GM19023 (cell line): Measurements from ENCODE around the gene METTL1.
"Not testable (repeated sequence)": the region's sequence is repeated elsewhere in the genome, so short reads cannot be mapped to it uniquely, and the experiment has no call there.

Experiments used
- ATAC-seq: cut with Tn5 transposase; IDR thresholded peaks from one replicate; pipeline ENCODE4 v1.9.1; 2021; ENCODE audit warnings: mild to moderate bottlenecking, moderate library complexity; ENCODE audit not compliant: unreplicated experiment

METTL1 gene

GRCh38 chr12:57797933-57798332, 26.0 kb upstream of the METTL1 start:
- no peak for ATAC-seq

GRCh38 chr12:57796996-57797395, 25.1 kb upstream of the METTL1 start:
- ATAC-seq = no peak

GRCh38 chr12:57795354-57795753, 23.4 kb upstream of the METTL1 start:
- ATAC-seq = no peak

GRCh38 chr12:57793920-57794319, 22.0 kb upstream of the METTL1 start:
- no peak for ATAC-seq

GRCh38 chr12:57783861-57784260, 12.0 kb upstream of the METTL1 start:
- ATAC-seq = no peak

- no peak for ATAC-seq
These were observed 11.5 kb upstream of the METTL1 start for GRCh38 chr12:57783466-57783801.

- ATAC-seq = peak; percentile 90
These were observed 10.9 kb upstream of the METTL1 start, which contains the start of gene TSFM for GRCh38 chr12:57782608-57783465. TSFM (plus strand) TSS chr12:57782787; CDS start chr12:57782802, 15 bp downstream.

- no peak for ATAC-seq
These were observed 10.3 kb upstream of the METTL1 start for GRCh38 chr12:57782243-57782607.

GRCh38 chr12:57781801-57782200, 9.9 kb upstream of the METTL1 start:
- no peak for ATAC-seq

GRCh38 chr12:57781244-57781643, 9.3 kb upstream of the METTL1 start:
- ATAC-seq = no peak

- ATAC-seq = no peak
These were observed 8.5 kb upstream of the METTL1 start for GRCh38 chr12:57780284-57780897.

- ATAC-seq = no peak
These were observed 7.8 kb upstream of the METTL1 start for GRCh38 chr12:57779736-57780135.

GRCh38 chr12:57777911-57778310, 6.0 kb upstream of the METTL1 start:
- no peak for ATAC-seq

GRCh38 chr12:57777367-57777766, 5.5 kb upstream of the METTL1 start:
- no peak for ATAC-seq

- ATAC-seq = no peak
These were observed 4.3 kb upstream of the METTL1 start for GRCh38 chr12:57776247-57776587.

GRCh38 chr12:57775563-57776246, 3.8 kb upstream of the METTL1 start:
- ATAC-seq = no peak

GRCh38 chr12:57775044-57775443, 3.1 kb upstream of the METTL1 start:
- no peak for ATAC-seq

GRCh38 chr12:57774634-57775033, 2.7 kb upstream of the METTL1 start:
- not testable (repeated sequence) for ATAC-seq

GRCh38 chr12:57772429-57773322, 771 bp upstream of the METTL1 start, which contains the start of gene EEF1AKMT3:
EEF1AKMT3 (plus strand) TSS chr12:57772614; CDS start chr12:57772725, 111 bp downstream.
- peak; percentile 25 for ATAC-seq

- peak; percentile 67 for ATAC-seq
These were observed 551 bp downstream of the METTL1 start for GRCh38 chr12:57771236-57771872.
